ENCODE data around the gene ZNF319.

ZNF319 gene

DNA sequence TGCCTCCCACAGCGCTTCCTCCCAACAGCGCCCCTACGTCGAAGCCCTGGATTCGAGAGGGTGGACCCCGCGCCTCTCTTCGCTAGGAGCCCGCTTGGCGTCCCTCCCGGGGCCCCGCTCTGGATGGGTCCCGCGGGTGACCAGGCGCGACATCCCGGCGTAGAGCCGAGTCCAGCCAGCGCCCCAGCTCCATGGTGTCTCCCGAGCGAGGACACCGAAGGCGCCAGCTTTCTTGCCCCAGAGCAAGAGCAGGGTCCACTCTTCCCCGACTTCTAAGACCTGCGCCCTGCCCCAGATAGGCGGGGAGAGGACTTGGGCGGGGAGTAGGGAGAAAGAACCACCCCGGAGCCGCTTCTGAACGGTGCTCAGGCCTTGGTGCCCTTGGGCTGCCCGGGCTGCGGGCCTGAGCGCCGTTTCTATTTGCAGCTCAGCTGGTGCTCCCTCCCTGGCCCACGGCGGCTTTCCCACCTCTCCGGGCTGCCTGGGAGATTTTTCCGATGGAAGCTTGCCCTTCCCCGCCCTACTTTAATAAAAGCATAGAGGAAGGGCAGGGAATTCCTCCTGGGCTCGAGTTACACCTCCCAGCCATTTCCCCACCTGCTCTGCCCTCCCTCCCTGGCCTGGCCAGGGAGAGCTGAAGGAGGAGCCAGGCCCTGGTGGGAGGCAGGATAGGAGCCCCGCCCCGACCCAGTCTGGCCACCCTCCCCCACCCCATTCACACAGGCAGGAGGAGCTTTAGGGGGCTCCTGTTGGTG is 26.9 kb upstream of the ZNF319 start:
- Histone ChIP-seq H3K36me3 (ENCODE audit: insufficient read depth, low read length) (no peaks in the 10 kb centered on the region), H3K4me1 (ENCODE audit: control insufficient read depth, insufficient read depth, low read length, unreplicated experiment) (peaks cover 16% of the 10 kb centered on the region), H3K27me3 (ENCODE audit: insufficient read depth, low read length) (peaks cover 9% of the 10 kb centered on the region; the same call in 1 of the 2 replicates), H3K27ac (ENCODE audit: low read depth, low read length) (no peak overlapping the region), H3K79me2 (ENCODE audit: control insufficient read depth, insufficient read depth, low read length, unreplicated experiment) (no peaks in the 10 kb centered on the region), H3K4me3 (ENCODE audit: low read depth, low read length) (peak overlapping the region; percentile 82), H2AFZ (ENCODE audit: low read length, unreplicated experiment) (peak overlapping the region; percentile 10)

DNA sequence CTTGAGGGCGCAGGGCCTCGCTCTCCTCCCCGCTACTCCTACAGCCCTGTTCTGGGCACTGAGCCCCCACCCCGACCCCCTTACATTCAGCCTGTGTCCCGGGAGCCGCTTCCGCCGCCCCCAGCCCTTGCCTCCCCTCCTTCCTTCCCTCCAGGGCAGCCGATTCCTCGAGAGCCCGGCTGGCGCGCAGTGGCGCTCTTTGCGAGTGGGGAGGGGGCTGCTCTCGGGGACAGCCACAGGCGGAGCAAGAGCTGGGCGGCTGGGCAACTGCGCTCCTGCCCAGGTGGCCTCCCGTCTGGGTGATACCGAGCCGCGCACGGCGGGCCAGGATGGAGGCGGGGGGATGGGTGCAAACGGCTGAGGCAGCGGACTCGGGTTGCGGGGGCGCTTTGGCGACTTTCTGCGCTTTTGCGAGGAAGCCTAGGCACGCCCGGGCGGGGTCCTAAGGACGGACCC is 26.3 kb upstream of the ZNF319 start:
- no peak overlapping the region for H3K27ac ChIP-seq (ENCODE audit: low read depth, low read length)
- no peaks in the 10 kb centered on the region for H3K79me2 ChIP-seq (ENCODE audit: control insufficient read depth, insufficient read depth, low read length, unreplicated experiment)
- peaks cover 9% of the 10 kb centered on the region; the same call in 1 of the 2 replicates for H3K27me3 ChIP-seq (ENCODE audit: insufficient read depth, low read length)
- H3K4me3 ChIP-seq (ENCODE audit: low read depth, low read length) = peak overlapping the region; percentile 82
- H3K36me3 ChIP-seq (ENCODE audit: insufficient read depth, low read length) = no peaks in the 10 kb centered on the region
- H2AFZ ChIP-seq (ENCODE audit: low read length, unreplicated experiment) = peak overlapping the region; percentile 57
- peaks cover 22% of the 10 kb centered on the region for H3K4me1 ChIP-seq (ENCODE audit: control insufficient read depth, insufficient read depth, low read length, unreplicated experiment)

DNA sequence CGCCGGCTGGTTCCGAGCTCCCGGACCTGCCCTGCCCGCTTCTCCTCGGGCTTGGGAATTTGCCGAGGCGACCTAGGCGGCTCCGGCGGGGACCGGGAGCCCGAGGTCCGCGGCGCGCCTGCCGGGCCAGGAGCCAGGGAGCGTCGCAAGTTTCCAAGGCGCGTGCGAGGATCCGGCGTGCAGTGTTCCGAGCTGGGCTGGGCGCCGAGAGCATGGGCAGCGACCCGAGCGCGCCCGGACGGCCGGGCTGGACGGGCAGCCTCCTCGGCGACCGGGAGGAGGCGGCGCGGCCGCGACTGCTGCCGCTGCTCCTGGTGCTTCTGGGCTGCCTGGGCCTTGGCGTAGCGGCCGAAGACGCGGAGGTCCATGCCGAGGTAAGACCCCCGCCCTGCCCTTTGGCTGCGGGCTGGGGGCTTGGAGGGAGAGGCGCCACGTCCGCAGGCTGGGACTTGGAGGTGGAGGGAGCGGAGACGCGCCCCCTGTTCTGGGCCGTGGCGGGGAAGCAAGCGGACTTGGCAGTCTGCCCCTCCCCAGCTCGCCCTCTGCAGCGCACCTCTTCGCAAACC is 25.8 kb upstream of the ZNF319 start:
- H2AFZ ChIP-seq (ENCODE audit: low read length, unreplicated experiment) = peak overlapping the region; percentile 57
- H3K36me3 ChIP-seq (ENCODE audit: insufficient read depth, low read length) = no peaks in the 10 kb centered on the region
- H3K4me1 ChIP-seq (ENCODE audit: control insufficient read depth, insufficient read depth, low read length, unreplicated experiment) = peaks cover 27% of the 10 kb centered on the region
- H3K27ac ChIP-seq (ENCODE audit: low read depth, low read length) = no peak overlapping the region
- H3K4me3 ChIP-seq (ENCODE audit: low read depth, low read length) = peak overlapping the region; percentile 82
- H3K79me2 ChIP-seq (ENCODE audit: control insufficient read depth, insufficient read depth, low read length, unreplicated experiment) = no peaks in the 10 kb centered on the region
- H3K27me3 ChIP-seq (ENCODE audit: insufficient read depth, low read length) = peaks cover 9% of the 10 kb centered on the region; the same call in 1 of the 2 replicates

DNA sequence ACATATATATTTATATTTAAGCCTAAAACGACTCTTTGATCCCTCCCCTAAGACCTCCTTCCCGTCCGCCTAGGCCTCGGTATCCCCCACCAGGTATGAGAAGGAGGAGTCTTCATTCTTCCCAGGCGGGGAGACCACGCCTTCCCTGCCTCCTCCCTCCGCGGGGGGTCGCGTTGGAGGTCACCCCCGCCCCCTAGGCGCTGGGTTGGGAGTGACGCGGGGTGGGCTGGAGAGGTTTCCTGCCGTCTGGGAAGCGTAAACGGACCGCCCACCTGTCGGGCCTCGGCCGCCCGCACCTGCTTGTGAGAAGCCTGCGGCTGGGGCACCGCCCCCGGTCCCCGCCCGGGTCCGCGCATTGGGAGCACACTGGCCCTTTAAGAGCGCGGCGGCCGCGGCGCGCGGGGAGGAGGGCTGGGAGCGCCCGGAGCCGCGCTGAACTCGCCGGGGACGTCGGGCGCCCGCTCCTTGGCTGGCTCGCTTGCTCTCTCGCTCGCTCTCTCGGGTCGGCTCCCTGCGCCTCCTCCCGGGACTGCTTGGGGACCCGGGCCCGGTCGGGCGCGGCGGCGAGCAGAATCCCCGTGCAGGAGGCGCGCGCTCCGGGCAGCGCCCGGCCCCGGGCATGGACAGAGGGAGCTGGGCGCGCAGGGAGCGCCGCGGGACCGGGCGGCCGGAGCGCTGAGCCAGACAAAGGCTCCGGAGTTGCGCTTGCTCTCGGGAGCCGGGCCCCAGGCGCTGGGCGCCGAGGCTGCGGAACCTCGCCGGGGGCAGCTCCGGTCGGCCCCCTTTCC is 25.1 kb upstream of the ZNF319 start, which contains the start of gene MMP15:
TSS of gene MMP15 (plus strand) at position 404 of the 788 bp plus-strand sequence. CDS start 597 bp downstream, outside the sequence.
- H3K36me3 ChIP-seq (ENCODE audit: insufficient read depth, low read length) = no peaks in the 10 kb centered on the region
- peak within 1 kb of the TSS; percentile 82 for H3K4me3 ChIP-seq (ENCODE audit: low read depth, low read length)
- H3K27me3 ChIP-seq (ENCODE audit: insufficient read depth, low read length) = peaks cover 9% of the 10 kb centered on the region; the same call in 1 of the 2 replicates
- H3K27ac ChIP-seq (ENCODE audit: low read depth, low read length) = no peak within 1 kb of the TSS
- H2AFZ ChIP-seq (ENCODE audit: low read length, unreplicated experiment) = peak within 1 kb of the TSS; percentile 57
- peaks cover 29% of the 10 kb centered on the region for H3K4me1 ChIP-seq (ENCODE audit: control insufficient read depth, insufficient read depth, low read length, unreplicated experiment)
- no peaks in the 10 kb centered on the region for H3K79me2 ChIP-seq (ENCODE audit: control insufficient read depth, insufficient read depth, low read length, unreplicated experiment)

DNA sequence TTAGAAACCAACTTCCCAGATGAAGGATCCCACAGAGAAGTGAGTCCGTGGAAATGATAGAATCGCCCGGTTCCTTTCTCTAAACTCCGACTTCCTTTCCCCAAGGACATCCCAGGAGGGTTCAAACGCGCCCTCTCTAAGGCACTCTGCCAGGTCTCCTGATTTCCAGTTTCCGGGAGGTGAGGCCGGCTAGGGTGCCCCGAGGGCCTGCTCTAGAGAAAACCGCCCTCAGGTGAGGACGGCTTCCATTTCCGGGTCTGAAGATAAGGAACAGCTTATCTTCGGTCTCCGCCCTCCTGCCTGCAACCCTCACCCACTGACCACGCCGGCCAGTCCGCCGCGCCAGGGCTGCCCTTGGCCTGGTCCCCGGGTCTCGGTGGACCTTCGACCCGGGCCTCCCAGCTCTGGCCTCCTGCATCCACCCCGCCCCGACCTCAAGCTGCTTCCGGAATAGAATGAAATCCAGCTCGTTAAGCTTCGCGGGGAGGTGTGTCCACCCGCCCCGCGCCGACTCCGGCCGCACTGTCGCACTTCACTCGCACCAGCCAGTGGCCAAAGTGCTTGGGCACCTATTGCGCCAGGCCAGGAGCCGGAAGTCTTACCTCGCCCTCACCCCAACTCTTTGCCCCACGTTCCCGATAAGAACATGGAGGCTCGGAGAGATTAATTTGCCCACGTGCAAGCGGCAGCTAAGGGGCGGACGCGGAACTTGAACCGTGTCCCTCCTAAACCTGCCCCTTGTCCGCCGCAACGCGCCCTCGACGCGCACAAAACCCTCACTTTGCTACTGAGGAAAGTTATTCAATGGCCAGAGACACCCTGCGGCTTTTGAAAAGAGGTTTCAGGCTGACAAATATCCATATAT is 24.2 kb upstream of the ZNF319 start:
- Histone ChIP-seq H2AFZ (ENCODE audit: low read length, unreplicated experiment) (no peak overlapping the region), H3K27me3 (ENCODE audit: insufficient read depth, low read length) (peaks cover 9% of the 10 kb centered on the region; the same call in 1 of the 2 replicates), H3K36me3 (ENCODE audit: insufficient read depth, low read length) (no peaks in the 10 kb centered on the region), H3K79me2 (ENCODE audit: control insufficient read depth, insufficient read depth, low read length, unreplicated experiment) (no peaks in the 10 kb centered on the region), H3K4me3 (ENCODE audit: low read depth, low read length) (peak overlapping the region; percentile 82), H3K4me1 (ENCODE audit: control insufficient read depth, insufficient read depth, low read length, unreplicated experiment) (peaks cover 29% of the 10 kb centered on the region), H3K27ac (ENCODE audit: low read depth, low read length) (no peak overlapping the region)

DNA sequence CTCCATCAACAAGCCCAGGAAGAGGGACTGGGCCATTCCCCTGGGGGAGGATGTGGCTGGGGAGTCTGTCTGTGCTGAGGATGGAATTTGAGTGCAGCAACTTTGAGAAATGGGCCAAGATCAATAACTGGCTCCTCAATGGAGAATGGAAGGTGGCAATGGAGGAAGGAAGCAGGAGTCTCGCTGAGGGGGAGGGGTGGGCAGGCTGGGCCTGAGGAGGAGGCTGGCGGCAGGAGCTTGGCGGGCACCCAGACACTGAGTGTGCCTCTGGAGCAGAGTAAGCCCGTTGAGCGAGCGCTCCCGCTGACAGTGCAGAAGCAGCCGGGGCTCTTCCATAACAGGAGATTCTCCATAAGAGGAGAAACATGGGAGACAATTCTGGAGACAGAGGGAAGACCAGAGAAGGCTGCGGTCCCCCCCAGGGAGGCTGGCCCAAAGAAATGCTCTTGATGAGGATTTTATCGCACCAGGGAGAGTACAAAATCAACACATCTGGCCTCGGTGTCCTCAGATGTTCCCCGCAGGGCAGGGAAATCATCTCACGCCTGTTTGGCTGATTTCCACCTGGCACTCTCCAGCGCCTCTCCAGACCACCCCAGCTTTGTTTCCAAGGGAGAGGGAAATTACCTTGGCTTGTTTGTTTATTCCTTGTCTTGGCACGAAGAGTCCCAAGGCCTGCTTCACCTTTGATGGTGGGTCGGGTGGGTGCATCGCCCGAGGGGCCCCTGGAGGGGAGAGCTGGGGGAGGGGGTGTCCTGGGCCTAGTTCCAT is 22.3 kb upstream of the ZNF319 start:
- H3K4me1 ChIP-seq (ENCODE audit: control insufficient read depth, insufficient read depth, low read length, unreplicated experiment) = peaks cover 29% of the 10 kb centered on the region
- H3K4me3 ChIP-seq (ENCODE audit: low read depth, low read length) = peak overlapping the region; percentile 23; the same call in 1 of the 2 replicates
- H3K27me3 ChIP-seq (ENCODE audit: insufficient read depth, low read length) = peaks cover 9% of the 10 kb centered on the region; the same call in 1 of the 2 replicates
- no peaks in the 10 kb centered on the region for H3K36me3 ChIP-seq (ENCODE audit: insufficient read depth, low read length)
- peak overlapping the region; percentile 64 for H3K27ac ChIP-seq (ENCODE audit: low read depth, low read length)
- H2AFZ ChIP-seq (ENCODE audit: low read length, unreplicated experiment) = peak overlapping the region; percentile 9
- H3K79me2 ChIP-seq (ENCODE audit: control insufficient read depth, insufficient read depth, low read length, unreplicated experiment) = no peaks in the 10 kb centered on the region

DNA sequence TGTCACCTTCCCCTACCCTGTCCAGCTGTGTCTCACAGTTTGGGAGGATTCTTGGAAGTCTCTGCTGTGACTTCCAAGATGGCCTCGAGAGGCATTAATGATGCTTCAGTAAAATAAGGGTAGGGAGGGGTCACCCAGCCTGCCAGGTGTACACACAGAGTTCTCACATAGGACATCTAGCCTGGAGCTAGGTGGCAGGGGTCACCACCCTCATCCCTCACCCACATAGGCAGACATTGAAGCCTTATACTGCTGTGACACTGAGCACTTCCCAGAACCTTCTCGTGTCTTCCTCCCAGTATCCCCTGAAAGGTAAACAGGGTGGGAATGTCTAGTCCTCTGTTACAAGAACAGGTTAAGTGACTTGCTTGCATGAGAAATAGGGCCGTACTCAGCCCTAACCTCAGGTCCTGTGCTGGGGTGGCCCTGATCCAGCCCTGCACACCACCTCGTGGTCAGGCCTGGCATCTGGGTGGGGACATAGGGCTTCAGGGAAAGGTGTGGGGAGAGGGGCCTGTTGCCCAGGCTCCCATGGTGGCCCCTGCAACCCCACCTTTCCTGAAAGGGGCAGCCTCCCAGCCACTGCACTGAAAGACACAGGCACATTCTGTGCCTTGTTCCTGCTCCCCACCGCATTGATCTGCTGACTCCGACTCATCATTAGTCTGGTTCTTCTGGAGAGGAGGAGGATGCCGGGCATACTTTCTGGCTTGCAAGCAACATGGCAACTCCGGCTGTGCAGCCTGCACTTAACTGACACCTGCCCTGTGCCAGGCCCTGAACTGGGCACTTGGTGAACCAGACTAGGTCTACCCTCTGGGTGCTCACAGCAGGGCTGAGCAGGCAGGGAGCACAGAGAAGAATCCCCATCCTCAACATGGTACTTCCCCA is 21.4 kb upstream of the ZNF319 start:
- Histone ChIP-seq H3K4me1 (ENCODE audit: control insufficient read depth, insufficient read depth, low read length, unreplicated experiment) (peaks cover 29% of the 10 kb centered on the region), H3K36me3 (ENCODE audit: insufficient read depth, low read length) (no peaks in the 10 kb centered on the region), H3K27me3 (ENCODE audit: insufficient read depth, low read length) (peaks cover 6% of the 10 kb centered on the region; the same call in 1 of the 2 replicates), H3K79me2 (ENCODE audit: control insufficient read depth, insufficient read depth, low read length, unreplicated experiment) (no peaks in the 10 kb centered on the region), H3K27ac (ENCODE audit: low read depth, low read length) (peak overlapping the region; percentile 64), H3K4me3 (ENCODE audit: low read depth, low read length) (0 out of 2 replicates have a peak overlapping the region, but pooled peaks have one; percentile 5), H2AFZ (ENCODE audit: low read length, unreplicated experiment) (no peak overlapping the region)

DNA sequence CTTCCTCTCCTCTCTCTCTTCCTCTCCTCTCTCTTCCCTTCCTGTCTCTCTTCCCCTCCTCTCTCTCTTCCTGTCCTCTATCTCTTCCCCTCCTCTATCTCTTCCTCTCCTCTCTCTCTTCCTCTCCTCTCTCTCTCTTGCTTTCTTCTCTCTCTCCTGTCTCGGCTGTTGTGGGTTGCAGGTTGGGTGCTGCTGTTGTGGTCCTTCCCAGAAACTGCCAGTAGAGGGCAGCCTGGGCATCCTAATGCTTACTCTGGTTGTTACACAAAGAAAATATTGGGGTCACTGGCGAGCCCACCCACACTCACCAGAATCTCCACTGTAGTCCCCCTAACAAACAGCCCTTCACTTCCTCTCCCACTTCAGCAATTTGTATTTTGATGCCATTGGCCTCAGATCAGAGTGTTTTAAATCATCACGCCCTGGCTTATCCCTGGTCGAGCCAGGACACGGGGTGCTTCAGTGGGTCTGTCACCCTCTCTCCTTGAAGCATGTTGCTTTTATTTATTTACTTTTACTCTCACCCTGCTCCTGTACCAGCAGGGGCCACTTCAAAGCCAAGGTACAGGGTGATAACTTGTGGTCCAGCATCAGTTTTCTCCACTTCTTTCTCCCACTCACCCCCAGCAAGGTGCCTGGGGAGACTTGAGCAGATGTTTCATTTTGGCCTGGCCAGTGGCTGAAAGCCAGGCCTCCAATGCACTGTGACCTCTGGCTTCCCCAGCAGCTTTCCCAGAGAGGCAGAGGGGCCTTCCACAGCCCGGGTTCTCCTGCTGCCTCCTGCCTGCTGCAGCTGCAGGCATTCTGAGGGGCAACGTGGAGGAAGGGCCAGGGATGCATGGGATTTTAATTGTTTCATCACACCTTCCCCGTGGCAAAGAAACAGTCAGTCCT is 20.4 kb upstream of the ZNF319 start:
- Histone ChIP-seq H3K36me3 (ENCODE audit: insufficient read depth, low read length) (no peaks in the 10 kb centered on the region), H3K4me1 (ENCODE audit: control insufficient read depth, insufficient read depth, low read length, unreplicated experiment) (peaks cover 29% of the 10 kb centered on the region), H3K27ac (ENCODE audit: low read depth, low read length) (no peak overlapping the region), H2AFZ (ENCODE audit: low read length, unreplicated experiment) (no peak overlapping the region), H3K79me2 (ENCODE audit: control insufficient read depth, insufficient read depth, low read length, unreplicated experiment) (no peaks in the 10 kb centered on the region), H3K4me3 (ENCODE audit: low read depth, low read length) (no peak overlapping the region), H3K27me3 (ENCODE audit: insufficient read depth, low read length) (no peaks in the 10 kb centered on the region)
